H1 (cell line): ENCODE data around the gene EPHB1. TPM values are rescaled to one million over a fixed set of nuclear protein-coding genes. Genes with fewer than 3 reads are reported as not detected.

Experiments
- CHD1 ChIP-seq: IDR thresholded peaks from 2 replicates; pipeline ENCODE4 v1.6.1; 2012; ENCODE audit warnings: low read depth, low read length, improper control_type of control experiment
- JUN ChIP-seq: IDR thresholded peaks from 2 replicates; pipeline ENCODE4 v1.6.1; 2011; ENCODE audit warnings: low read depth, mild to moderate bottlenecking, improper control_type of control experiment, low read length
- RFX5 ChIP-seq: IDR thresholded peaks from 2 replicates; pipeline ENCODE4 v1.6.1; 2011; ENCODE audit warnings: low read depth, low read length, improper control_type of control experiment, borderline replicate concordance
- SP2 ChIP-seq: IDR thresholded peaks from 2 replicates; pipeline ENCODE4 v1.6.1; 2012; ENCODE audit warnings: mild to moderate bottlenecking, low read length, inconsistent platforms
- YY1 ChIP-seq: IDR thresholded peaks from 2 replicates; pipeline ENCODE4 v1.6.1; 2011; ENCODE audit warnings: low read depth, mild to moderate bottlenecking, low read length
- polyA plus RNA-seq, 7 experiments: library from polyadenylated mRNA; depleted of rRNA in 3 of 7; stranded (reverse) in 5 of 7; unstranded in 2 of 7; fragments of >200 nt in 5 of 7; fragments of 200-250 nt in 2 of 7; gene quantifications; 1 replicate in 5 of 7; 2 replicates in 1 of 7; 4 replicates in 1 of 7; pipeline versions ENCODE4 v1.2.1 to v1.2.3, GENCODE V29; 2011 to 2013; ENCODE audit warnings: missing spikeins in 2 of 7, mixed read lengths in 2 of 7
- total RNA-seq: library from RNA; stranded (reverse); fragmentation: NEBNext Ultra II Directional; extraction: Animal tissue kit (Norgen Biotek cat#: 25700); gene quantifications from 2 replicates; pipeline ENCODE4 v1.2.1, GENCODE V29; 2021
- TF ChIP-seq, protein P1 (sequence below): IDR thresholded peaks from 2 replicates; pipeline ENCODE4 v1.6.1; 2011; ENCODE audit warnings: low read depth, mild to moderate bottlenecking, low read length; ENCODE audit not compliant: insufficient read depth

The EPHB1 gene
- total and polyA plus RNA-seq, 2 of the 8 experiments (the other 6 are each of a cell fraction or from before 2014, with no cell fraction given) = 3.5 to 5.9 TPM

DNA sequence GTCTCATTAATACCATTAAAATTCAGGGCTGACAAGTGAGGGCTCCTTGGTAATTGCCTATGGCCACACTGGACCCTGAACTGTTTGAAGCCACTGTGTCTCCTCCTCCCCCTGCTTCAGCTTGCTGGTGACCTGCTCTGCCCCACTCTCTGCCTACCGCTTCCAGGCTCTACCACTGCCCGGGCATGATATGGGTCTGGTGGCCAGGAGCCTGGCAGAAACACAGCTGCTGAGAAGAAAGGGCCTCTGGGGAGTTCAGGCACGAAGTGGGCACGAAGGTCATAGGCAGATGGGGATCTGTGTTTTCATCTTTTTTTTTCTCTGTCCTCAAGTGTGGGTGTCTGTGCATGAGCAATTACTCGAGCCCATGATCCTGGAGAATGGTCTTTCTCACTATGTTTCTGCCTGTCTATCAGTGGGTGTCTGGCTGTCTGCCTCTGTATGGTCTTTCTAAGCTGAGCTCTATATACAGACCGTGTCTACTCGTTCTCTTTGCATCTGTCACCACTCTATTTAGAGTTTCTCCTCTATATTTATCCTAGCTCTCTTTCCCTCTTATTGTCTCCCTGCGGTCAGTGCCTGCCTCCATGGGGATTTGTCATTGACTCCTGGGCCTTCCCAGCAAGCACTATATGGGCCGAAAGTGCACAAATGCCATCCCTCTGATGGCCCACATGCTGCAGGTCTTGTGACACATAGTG lies 42.1 kb upstream of the EPHB1 start (continued):
- TF ChIP-seq CHD1 (no peak), YY1 (no peak), RFX5 (no peak), JUN (no peak), SP2 (no peak)
- TF ChIP-seq, protein P1, sequence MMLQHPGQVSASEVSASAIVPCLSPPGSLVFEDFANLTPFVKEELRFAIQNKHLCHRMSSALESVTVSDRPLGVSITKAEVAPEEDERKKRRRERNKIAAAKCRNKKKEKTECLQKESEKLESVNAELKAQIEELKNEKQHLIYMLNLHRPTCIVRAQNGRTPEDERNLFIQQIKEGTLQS = no peak
